H9 (cell line): Measurements from ENCODE around the gene GPC6. TPM values are rescaled to one million over a fixed set of nuclear protein-coding genes. Genes with fewer than 3 reads are reported as not detected.

Experiments used
- DNase-seq: peaks from one replicate; pipeline ENCODE4 v3.0.0-alpha.2; 2017
- H2AFZ ChIP-seq: one replicate; pipeline ENCODE4 v1.6.1; 2013; ENCODE audit warnings: mild to moderate bottlenecking, low read length, control low read depth, moderate library complexity
- H2AK5ac ChIP-seq: 2 replicates; pipeline ENCODE4 v1.6.1; 2013; ENCODE audit warnings: low read length, control low read depth, mixed read lengths; ENCODE audit not compliant: insufficient read length
- H2BK120ac ChIP-seq: one replicate; pipeline ENCODE4 v1.6.1; 2013; ENCODE audit warnings: low read depth, mild to moderate bottlenecking, low read length, control low read depth, inconsistent platforms; ENCODE audit not compliant: poor library complexity, severe bottlenecking
- H2BK12ac ChIP-seq: 2 replicates; pipeline ENCODE4 v1.6.1; 2013; ENCODE audit warnings: low read length, control low read depth, mixed read lengths, low read depth; ENCODE audit not compliant: insufficient read length
- H2BK15ac ChIP-seq: 2 replicates; pipeline ENCODE4 v1.6.1; 2013; ENCODE audit warnings: low read depth, low read length, control low read depth
- H2BK20ac ChIP-seq: one replicate; pipeline ENCODE4 v1.6.1; 2013; ENCODE audit warnings: low read depth, mild to moderate bottlenecking, low read length, control low read depth, inconsistent platforms; ENCODE audit not compliant: poor library complexity, severe bottlenecking
- H2BK5ac ChIP-seq: 2 replicates; pipeline ENCODE4 v1.6.1; 2013; ENCODE audit warnings: low read length, control low read depth, mixed read lengths; ENCODE audit not compliant: insufficient read length
- H3K14ac ChIP-seq: 2 replicates; pipeline ENCODE4 v1.6.1; 2013; ENCODE audit warnings: low read length, control low read depth; ENCODE audit not compliant: insufficient read depth
- H3K18ac ChIP-seq: 2 replicates; pipeline ENCODE4 v1.6.1; 2013; ENCODE audit warnings: low read depth, mild to moderate bottlenecking, mixed read lengths, low read length, control low read depth; ENCODE audit not compliant: insufficient read length
- H3K23ac ChIP-seq: 2 replicates; pipeline ENCODE4 v1.6.1; 2013; ENCODE audit warnings: low read length, control low read depth, mixed read lengths, low read depth; ENCODE audit not compliant: insufficient read length
- H3K23me2 ChIP-seq: 2 replicates; pipeline ENCODE4 v1.6.1; 2013; ENCODE audit warnings: low read depth, mild to moderate bottlenecking, mixed read lengths, low read length, control low read depth; ENCODE audit not compliant: insufficient read length, poor library complexity, severe bottlenecking
- H3K27ac ChIP-seq: 2 replicates; pipeline ENCODE4 v1.5.1; 2013; ENCODE audit warnings: low read length, control low read depth, mixed read lengths, low read depth; ENCODE audit not compliant: insufficient read length
- H3K27me3 ChIP-seq: 2 replicates; pipeline ENCODE4 v1.6.1; 2013; ENCODE audit warnings: low read length, control low read depth, inconsistent platforms; ENCODE audit not compliant: insufficient read depth
- H3K4ac ChIP-seq: 2 replicates; pipeline ENCODE4 v1.6.1; 2013; ENCODE audit warnings: low read depth, mild to moderate bottlenecking, control low read depth, inconsistent platforms, low read length, moderate library complexity
- H3K4me1 ChIP-seq: 2 replicates; pipeline ENCODE4 v1.6.1; 2013; ENCODE audit warnings: low read length, control low read depth, inconsistent platforms; ENCODE audit not compliant: insufficient read depth
- H3K4me2 ChIP-seq: 2 replicates; pipeline ENCODE4 v1.6.1; 2013; ENCODE audit warnings: low read length, control low read depth, mixed read lengths; ENCODE audit not compliant: insufficient read length, insufficient read depth
- H3K56ac ChIP-seq: 2 replicates; pipeline ENCODE4 v1.6.1; 2013; ENCODE audit warnings: low read depth, mild to moderate bottlenecking, mixed read lengths, low read length, control low read depth; ENCODE audit not compliant: insufficient read length
- H3K79me1 ChIP-seq: 2 replicates; pipeline ENCODE4 v1.6.1; 2013; ENCODE audit warnings: low read depth, mild to moderate bottlenecking, moderate library complexity, low read length, control low read depth, inconsistent platforms; ENCODE audit not compliant: insufficient read depth, poor library complexity, severe bottlenecking
- H3K79me2 ChIP-seq: 2 replicates; pipeline ENCODE4 v1.6.1; 2013; ENCODE audit warnings: low read length, control low read depth, inconsistent platforms; ENCODE audit not compliant: insufficient read depth
- H3K9ac ChIP-seq: 2 replicates; pipeline ENCODE4 v1.6.1; 2013; ENCODE audit warnings: low read length, control low read depth, mixed read lengths; ENCODE audit not compliant: insufficient read length; ENCODE audit errors: extremely low read depth
- H3K9me3 ChIP-seq: one replicate; pipeline ENCODE4 v1.6.1; 2013; ENCODE audit warnings: low read depth, low read length, inconsistent platforms; ENCODE audit not compliant: control insufficient read depth
- H3T11ph ChIP-seq: one replicate; pipeline ENCODE4 v1.6.1; 2013; ENCODE audit warnings: mild to moderate bottlenecking, low read length, control low read depth, inconsistent platforms
- H4K20me1 ChIP-seq: one replicate; pipeline ENCODE4 v1.6.1; 2013; ENCODE audit not compliant: control insufficient read depth, insufficient read length, insufficient read depth
- H4K5ac ChIP-seq: 2 replicates; pipeline ENCODE4 v1.6.1; 2013; ENCODE audit warnings: low read depth, mild to moderate bottlenecking, mixed read lengths, low read length, control low read depth; ENCODE audit not compliant: insufficient read length
- H4K8ac ChIP-seq: replicated peaks from 2 replicates; pipeline ENCODE4 v1.6.1; 2013; ENCODE audit warnings: low read length, control low read depth, mixed read lengths, low read depth; ENCODE audit not compliant: insufficient read length
- H4K91ac ChIP-seq: 2 replicates; pipeline ENCODE4 v1.6.1; 2013; ENCODE audit warnings: low read depth, mild to moderate bottlenecking, moderate library complexity, mixed read lengths, low read length, control low read depth; ENCODE audit not compliant: insufficient read length
- H3K27ac Mint-ChIP-seq, 3 experiments: 2 replicates in 2 of 3; 3 replicates in 1 of 3; pipeline ENCODE4 v1.8.0; 2020 to 2021; ENCODE audit warnings: mixed read lengths in 3 of 3, mild to moderate bottlenecking in 1 of 3, moderate library complexity in 1 of 3
- H3K27me3 Mint-ChIP-seq: 2 replicates; pipeline ENCODE4 v1.8.0; 2021; ENCODE audit warnings: low read depth, mild to moderate bottlenecking, moderate library complexity, mixed read lengths
- H3K36me3 Mint-ChIP-seq, 3 experiments: 2 replicates in 2 of 3; 3 replicates in 1 of 3; pipeline ENCODE4 v1.8.0; 2020 to 2021; ENCODE audit warnings: low read depth in 3 of 3, mixed read lengths in 3 of 3; ENCODE audit not compliant: insufficient read depth in 1 of 3
- H3K4me1 Mint-ChIP-seq, 2 experiments: 2 replicates each; pipeline ENCODE4 v1.8.0; 2020; ENCODE audit warnings: mixed read lengths in 2 of 2
- H3K4me3 Mint-ChIP-seq, 2 experiments: 2 replicates in 1 of 2; 3 replicates in 1 of 2; pipeline ENCODE4 v1.8.0; 2020 to 2021; ENCODE audit warnings: mild to moderate bottlenecking in 2 of 2, mixed read lengths in 2 of 2, moderate library complexity in 1 of 2
- H3K9me3 Mint-ChIP-seq, 2 experiments: 2 replicates in 1 of 2; 3 replicates in 1 of 2; pipeline ENCODE4 v1.8.0; 2020; ENCODE audit warnings: mild to moderate bottlenecking in 2 of 2, mixed read lengths in 2 of 2, moderate library complexity in 1 of 2
- WGBS: extraction: QIAGEN DNeasy Blood & Tissue Kit; methylation state at CpG from one replicate; pipeline ENCODE4 v1.1.7; 2013; ENCODE audit warnings: missing lambda C conversion rate, low lambda C conversion rate, mixed read lengths; ENCODE audit not compliant: insufficient read length; ENCODE audit errors: extremely low coverage; 5-methylcytosine and 5-hydroxymethylcytosine counted together
- total RNA-seq: library from RNA; stranded (reverse); gene quantifications from 2 replicates; pipeline ENCODE4 v1.2.1, GENCODE V29; 2021
- TF ChIP-seq, protein P1 (sequence below): fragments of 200-600 bp; sonication (generic); conservative IDR thresholded peaks from 3 replicates; pipeline ENCODE4 v1.8.0; 2021; ENCODE audit warnings: antibody characterized with exemption, mild to moderate bottlenecking

Gene GPC6
- total RNA-seq, 1 experiment from 2014 or later, result 15.6 TPM

DNA sequence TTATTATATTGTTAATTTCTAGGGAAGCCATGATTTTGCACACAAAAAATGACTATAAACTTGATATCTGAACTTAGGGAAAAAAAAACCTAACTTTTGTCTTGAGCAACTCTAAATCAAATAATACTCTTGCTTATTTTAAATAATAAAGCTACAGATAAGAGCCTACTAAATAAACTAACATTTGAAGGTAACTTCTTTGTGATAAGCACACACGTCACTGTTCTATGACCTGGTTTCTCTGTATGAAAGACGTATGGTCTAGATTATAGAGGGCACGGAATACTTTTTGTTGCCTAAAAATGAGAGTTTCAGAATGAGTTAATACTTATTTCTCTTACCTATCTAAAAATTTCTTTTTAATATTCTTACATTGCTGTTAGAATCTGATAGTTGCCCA, 649.6 kb downstream of the GPC6 start:
- no peak overlapping the region for H3K27ac Mint-ChIP-seq
- no peaks in the 10 kb centered on the region for H4K20me1 ChIP-seq
- no peaks in the 10 kb centered on the region for H3K27me3 ChIP-seq
- H3K9ac ChIP-seq, result no peak overlapping the region
- no peak overlapping the region for H3K18ac ChIP-seq
- no peak for DNase-seq
- no peak overlapping the region for H4K91ac ChIP-seq
- H3K4me2 ChIP-seq, result no peak overlapping the region
- no peaks in the 10 kb centered on the region for H3K23me2 ChIP-seq
- TF ChIP-seq, protein P1, sequence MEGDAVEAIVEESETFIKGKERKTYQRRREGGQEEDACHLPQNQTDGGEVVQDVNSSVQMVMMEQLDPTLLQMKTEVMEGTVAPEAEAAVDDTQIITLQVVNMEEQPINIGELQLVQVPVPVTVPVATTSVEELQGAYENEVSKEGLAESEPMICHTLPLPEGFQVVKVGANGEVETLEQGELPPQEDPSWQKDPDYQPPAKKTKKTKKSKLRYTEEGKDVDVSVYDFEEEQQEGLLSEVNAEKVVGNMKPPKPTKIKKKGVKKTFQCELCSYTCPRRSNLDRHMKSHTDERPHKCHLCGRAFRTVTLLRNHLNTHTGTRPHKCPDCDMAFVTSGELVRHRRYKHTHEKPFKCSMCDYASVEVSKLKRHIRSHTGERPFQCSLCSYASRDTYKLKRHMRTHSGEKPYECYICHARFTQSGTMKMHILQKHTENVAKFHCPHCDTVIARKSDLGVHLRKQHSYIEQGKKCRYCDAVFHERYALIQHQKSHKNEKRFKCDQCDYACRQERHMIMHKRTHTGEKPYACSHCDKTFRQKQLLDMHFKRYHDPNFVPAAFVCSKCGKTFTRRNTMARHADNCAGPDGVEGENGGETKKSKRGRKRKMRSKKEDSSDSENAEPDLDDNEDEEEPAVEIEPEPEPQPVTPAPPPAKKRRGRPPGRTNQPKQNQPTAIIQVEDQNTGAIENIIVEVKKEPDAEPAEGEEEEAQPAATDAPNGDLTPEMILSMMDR, result no peak
- H2BK5ac ChIP-seq, result no peak overlapping the region
- H3K4ac ChIP-seq, result no peak overlapping the region
- no peaks in the 10 kb centered on the region for H3K27me3 Mint-ChIP-seq
- H3K4me1 Mint-ChIP-seq, result no peaks in the 10 kb centered on the region
- H3T11ph ChIP-seq, result no peak overlapping the region
- no peak overlapping the region for H3K23ac ChIP-seq
- peaks cover 11% of the 10 kb centered on the region in 2 experiments for H3K9me3 Mint-ChIP-seq
- no peak overlapping the region for H2BK120ac ChIP-seq
- H3K14ac ChIP-seq, result no peak overlapping the region
- no peaks in the 10 kb centered on the region for H3K9me3 ChIP-seq
- no peak overlapping the region for H3K27ac ChIP-seq
- no peak overlapping the region for H2BK20ac ChIP-seq
- H2AFZ ChIP-seq, result no peak overlapping the region
- H3K56ac ChIP-seq, result no peak overlapping the region
- H3K79me2 ChIP-seq, result no peaks in the 10 kb centered on the region
- no peak overlapping the region for H4K8ac ChIP-seq
- peaks cover 4 to 12% (median 7%) of the 10 kb centered on the region in 3 experiments; a peak in 6 of 7 replicates for H3K36me3 Mint-ChIP-seq
- H3K4me3 Mint-ChIP-seq, result no peak overlapping the region
- WGBS, result no CpG with 5 or more reads among the region's 3 CpGs
- H3K4me1 ChIP-seq, result no peaks in the 10 kb centered on the region
- H4K5ac ChIP-seq, result no peak overlapping the region
- no peaks in the 10 kb centered on the region for H3K79me1 ChIP-seq
- no peak overlapping the region for H2BK15ac ChIP-seq
- no peak overlapping the region for H2BK12ac ChIP-seq
- no peak overlapping the region for H2AK5ac ChIP-seq
